Glomerular visceral epithelial cell (primary cell): ENCODE data around the gene LTK.

Experiments used
- DNase-seq: peaks from one replicate; pipeline ENCODE4 v3.0.0-alpha.2; 2016; ENCODE audit errors: extremely low spot score

LTK gene

GRCh38 chr15:41530363-41530956, 16.8 kb upstream of the LTK start:
- no peak for DNase-seq

- peak; percentile 26 for DNase-seq
These were observed 9.5 kb upstream of the LTK start for GRCh38 chr15:41523097-41523496.

DNA sequence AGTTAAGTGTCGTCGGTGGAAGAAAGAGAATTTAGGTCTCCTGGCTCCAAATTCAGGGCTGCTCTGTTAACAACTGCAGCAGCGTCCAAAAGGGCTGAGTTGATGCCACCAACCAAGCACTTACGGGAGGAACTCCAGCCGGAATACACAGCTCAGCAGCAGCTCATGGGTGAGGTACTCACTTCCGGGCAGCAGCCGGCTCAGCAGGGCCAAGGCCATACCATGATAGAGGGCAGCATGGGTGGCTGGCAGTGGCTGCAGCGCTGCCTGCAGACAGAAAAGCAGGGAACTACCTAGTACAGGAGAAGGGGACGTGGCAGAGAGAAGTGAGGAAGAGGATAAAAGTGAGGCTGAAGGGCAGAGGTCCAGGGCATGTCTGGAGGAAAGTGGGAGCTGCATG, 8.0 kb upstream of the LTK start:
- no peak for DNase-seq

DNA sequence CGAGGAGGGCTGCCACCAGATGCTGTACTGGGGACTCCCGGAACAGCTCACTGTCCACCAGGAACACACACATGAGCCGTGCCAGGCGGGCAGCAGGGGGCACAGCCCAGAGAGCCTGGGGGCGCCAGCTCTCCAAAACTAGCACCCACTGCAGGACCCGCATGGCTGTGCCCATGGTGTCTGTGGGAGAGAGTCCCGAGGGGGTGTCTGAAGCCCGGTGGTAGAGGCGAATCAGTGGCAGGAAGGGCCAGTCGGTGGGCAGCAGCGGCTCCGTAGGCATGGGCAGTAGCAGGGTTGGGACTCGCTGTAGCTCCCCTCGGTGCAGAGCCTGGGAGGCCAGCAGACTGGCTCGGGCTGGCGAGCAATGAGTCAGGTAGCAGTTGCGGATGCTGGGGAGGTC, 7.0 kb upstream of the LTK start:
- DNase-seq, result no peak

DNA sequence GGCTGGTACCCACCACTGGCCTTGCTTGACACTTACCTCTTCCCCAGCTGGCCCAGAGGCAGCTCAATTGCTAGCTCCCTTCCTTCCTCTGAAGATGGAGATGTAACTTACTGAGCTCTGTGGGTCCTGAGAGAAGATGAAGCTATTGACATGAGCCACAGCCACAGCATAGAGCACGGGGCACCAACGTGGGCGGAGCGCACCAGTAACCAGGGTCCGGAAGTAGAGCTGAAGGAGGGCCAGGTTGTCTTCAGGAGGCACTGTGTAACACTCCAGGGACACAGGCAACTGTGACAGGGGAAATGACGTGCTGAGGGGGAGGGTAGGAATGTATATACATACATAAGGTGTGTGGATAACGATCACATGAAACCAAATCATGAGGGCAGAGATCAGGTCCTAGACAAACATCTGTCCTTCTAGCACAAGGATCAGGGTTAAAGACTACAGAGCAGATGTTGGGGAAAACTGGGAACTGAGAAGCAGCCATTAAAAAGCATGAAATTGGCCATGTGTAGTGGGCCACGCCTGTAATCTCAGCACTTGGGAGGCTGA, 4.3 kb upstream of the LTK start:
- no peak for DNase-seq

DNA sequence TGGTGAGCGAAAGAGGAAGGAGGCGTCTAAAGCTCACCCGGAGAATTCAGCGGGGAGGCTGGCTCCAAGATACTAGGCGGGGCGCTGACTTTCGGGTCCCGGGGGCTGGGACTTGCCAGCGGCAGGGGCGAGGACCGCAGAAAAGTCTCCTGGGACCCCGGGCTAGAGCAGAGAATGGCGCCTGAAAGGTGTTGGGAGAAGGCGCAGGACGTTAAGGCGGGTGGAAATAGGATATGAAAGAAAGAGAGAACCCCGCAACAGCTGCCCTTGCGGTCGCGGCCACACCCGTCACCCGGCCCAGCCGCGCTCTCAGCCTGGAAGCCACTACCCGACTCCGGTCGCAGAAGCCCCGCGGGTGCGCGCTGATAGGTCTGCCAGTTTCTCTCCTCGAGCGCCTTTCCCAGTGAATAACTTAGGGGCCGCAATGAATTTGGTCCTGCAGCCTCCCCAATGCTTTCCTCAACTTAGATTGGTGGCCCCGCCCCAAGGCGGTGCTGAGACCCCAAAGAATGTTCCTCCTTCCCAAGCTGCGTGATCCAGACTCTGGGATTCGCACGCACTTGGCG, 604 bp downstream of the LTK start:
- DNase-seq, result no peak

DNA sequence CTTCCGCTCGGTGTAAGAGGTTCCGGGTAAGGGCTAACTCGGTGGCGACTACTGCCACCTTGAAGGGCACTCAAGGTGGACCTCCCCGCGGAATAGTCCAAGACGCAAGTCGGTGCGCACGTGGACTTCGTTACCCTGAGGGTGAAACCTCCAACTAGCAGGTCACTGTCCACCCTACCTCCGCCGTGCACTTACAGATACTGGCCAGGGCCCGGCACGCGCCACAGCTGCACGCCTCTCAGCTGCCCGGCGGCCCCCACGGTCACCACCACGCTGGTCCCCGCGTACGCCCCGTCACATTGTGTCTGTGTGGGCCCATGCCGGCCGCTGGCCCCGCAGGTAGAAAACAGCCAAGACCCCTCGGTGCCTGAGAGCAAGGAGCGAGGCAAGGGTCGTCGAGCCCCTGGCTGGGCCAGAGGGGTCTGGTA, 1.1 kb downstream of the LTK start:
- no peak for DNase-seq

GRCh38 chr15:41511899-41512369, 1.7 kb downstream of the LTK start:
- DNase-seq, result no peak

DNA sequence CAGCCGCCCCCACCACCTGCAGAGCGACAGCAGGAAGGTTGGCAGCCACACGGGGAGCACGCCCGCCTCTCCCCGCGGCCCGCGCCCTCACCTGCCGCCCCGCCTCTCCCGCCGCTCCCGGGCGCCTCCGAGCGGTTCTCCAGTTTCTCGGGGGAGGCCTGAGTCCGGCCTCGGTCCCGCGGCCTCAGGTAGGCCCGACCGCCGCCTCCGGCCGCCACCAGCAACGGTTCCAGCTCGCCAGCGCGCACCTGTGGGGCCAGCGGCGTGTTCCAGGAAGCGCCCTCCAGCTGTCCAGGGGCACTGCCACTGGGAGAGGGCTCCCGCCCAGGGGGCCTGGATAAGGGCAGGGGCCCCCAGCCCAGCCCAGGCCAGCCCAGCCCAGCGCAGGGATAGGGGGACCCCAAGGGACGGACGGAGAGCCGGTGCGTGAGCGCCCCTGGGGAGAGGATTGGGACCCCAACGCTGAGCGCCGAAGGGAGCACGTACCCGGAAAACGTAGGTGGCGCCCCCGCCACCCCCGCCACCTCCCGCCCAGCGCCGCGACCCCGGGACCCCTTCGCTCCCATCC, 2.2 kb downstream of the LTK start:
- no peak for DNase-seq

- DNase-seq, result no peak
These were observed 2.9 kb downstream of the LTK start for GRCh38 chr15:41510728-41511127.

GRCh38 chr15:41507820-41508290, 5.8 kb downstream of the LTK start:
- no peak for DNase-seq

DNA sequence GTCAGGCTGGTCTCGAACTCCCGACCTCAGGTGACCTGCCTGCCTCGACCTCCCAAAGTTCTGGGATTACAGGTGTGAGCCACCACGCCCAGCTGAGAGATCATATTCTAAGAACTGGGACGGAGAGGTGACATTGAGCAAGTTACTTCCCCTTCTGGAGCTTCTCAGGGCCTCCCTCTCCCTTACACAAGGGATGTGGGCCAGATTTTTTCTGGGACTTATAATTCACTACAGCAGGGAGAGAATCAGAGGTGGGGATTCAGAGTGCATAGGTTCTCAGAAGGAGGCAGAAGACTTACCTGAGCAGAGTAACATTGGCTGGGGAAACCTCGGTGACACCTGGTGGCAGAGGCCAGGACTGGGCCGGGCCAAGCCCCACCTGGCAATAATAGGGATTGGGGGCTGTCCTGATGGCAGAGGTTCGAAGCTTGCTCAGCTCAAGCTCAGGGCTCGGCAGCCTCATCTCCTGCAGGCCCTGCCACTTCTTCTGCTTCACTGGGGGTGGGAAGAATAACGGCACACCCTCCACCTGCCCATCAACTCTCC, 6.8 kb downstream of the LTK start:
- no peak for DNase-seq

DNA sequence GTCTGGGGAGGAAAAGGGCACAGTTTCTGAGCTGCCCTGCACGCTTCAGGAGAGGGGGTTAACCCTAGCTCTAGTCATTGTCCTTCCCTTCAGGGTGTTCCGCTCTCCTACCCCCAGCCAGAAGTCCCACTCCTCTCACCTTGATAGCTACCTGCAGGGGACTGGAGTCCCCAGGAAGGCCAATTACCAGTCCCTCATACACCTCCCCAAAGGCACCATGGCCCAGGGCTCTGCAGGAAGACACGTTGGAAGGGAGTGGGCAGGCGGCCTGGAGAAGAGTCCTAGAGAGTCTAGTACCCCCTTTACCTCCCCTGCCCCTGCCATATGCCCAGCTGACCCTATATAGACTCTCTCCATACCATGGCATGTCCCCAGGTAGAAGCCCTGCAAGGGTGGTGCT, 7.9 kb downstream of the LTK start:
- no peak for DNase-seq

DNA sequence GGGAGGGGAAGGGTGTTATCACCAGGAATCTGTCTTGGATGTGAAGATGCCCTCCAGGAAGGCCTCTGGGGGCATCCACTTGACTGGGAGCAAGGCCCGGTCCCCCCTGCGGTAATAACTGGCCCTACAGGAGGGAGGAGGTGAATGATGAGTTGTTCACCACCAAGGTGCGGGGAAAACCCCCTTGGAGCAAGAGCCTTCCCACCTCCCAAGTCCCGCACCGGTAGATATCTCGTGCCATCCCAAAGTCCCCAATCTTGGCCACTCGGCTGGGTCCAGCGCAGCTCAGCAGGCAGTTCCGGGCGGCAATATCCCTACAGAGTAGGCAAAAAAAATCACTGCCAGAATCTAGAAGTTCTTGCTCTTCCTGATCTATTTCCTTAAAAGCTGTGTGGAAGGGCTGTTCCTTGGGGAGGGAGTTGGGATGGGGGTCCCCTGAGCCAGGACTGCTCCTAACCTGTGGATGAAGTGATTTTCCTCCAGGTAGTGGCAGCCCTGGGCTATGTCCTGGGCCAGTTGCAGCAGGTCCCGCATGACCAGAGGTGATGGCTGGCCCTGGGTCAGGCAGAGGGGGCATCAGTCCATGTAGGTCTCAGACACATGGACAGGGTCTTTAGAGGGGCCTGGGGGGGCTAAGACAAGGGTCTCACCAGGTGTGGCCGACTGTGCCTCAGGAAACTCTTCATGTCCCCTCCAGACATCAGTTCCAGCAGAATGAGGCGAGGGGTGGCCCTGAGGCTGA, 8.7 kb downstream of the LTK start:
- DNase-seq, result no peak

DNA sequence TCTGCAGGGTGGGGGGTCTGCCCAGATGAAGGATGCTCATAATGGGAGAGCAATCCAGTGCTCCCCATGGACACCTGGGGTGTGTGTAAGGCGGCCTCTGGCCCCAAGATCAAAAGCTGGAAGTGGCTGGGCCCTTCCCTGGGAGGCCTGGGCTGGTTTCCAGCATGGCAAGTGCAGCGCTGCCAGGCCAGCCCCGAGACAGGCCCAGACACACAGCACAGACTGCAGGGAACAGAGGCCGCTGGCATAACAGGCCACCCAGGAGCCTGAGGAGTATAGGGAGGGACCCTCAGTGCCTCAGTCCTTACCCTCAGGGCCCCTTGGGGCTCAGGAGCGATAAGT, 10.0 kb downstream of the LTK start:
- DNase-seq, result no peak

GRCh38 chr15:41502795-41503668, 10.6 kb downstream of the LTK start:
- no peak for DNase-seq

DNA sequence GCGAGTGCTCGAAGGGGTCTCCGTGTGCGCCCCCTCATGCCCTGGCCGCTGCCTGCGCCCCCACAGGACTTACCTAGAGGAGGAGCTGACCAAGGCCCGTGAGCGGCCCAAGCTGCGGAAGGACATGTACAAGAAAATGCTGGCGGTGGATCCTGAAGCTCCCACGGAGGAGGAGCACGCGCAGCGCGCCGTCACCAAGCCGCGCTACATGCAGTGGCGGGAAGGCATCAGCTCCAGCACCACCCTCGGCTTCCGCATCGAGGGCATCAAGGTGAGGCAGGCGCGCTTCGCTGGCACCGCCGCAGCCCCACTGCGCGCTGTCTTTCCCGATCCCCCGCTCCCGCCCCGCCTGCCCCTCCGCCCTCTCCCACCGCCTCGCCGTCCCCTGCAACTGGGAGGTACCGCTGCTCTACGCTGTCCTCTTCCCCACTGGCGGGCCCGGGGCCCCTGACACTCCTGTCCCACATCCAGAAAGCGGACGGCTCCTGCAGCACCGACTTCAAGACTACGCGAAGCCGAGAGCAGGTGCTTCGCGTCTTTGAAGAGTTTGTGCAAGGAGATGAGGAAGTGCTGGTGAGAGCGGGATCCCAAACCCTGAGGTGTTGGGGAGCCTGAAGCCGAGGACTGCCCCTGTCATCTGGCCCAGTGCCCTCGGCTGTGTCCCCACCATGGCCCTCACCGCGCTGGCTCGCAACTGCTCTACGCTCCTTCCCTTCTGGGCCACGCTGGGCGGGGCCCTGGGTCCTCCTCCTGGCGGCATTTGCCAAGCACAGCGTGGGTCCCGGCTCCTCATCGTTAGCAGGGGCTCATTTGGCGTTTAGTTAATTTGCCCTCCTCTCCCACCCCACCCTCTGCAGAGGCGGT, 11.5 kb downstream of the LTK start:
- DNase-seq, result no peak

DNA sequence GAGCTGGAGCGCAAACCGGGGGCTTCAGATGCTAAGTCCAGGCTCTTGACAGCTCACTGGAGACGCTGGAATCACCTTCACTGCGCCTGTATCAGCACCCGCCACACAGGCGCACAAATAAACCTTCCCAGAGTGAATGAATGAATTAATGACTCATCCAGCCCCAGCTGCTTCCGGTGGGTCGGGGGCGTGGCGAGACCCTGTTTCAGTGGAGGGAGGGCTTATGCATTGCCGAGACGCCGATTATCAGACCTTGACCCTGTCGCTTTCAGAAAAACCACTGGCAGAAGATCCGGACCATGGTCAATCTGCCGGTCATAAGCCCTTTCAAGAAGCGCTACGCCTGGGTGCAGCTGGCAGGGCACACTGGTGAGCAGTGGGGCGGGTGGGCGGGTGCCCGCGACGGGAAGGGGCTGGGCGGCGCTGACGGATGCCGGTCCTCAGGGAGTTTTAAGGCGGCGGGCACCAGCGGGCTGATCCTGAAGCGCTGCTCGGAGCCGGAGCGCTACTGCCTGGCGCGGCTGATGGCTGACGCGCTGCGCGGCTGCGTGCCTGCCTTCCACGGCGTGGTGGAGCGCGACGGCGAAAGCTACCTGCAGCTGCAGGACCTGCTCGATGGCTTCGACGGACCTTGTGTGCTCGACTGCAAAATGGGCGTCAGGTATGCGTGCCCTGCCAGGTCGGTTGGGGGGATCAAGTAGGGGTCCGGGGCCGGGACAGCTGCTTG, 12.3 kb downstream of the LTK start:
- peak; percentile 27 for DNase-seq

GRCh38 chr15:41499109-41499851, 14.3 kb downstream of the LTK start:
- DNase-seq, result no peak
